ENCODE measurements around the gene GULP1. TPM values are rescaled to one million over a fixed set of nuclear protein-coding genes. Genes with fewer than 3 reads are reported as not detected.

GULP1 gene
- total and polyA plus RNA-seq, 3 donors from 2014 or later: 76.2 to 90.3 (median 78.5) TPM

DNA sequence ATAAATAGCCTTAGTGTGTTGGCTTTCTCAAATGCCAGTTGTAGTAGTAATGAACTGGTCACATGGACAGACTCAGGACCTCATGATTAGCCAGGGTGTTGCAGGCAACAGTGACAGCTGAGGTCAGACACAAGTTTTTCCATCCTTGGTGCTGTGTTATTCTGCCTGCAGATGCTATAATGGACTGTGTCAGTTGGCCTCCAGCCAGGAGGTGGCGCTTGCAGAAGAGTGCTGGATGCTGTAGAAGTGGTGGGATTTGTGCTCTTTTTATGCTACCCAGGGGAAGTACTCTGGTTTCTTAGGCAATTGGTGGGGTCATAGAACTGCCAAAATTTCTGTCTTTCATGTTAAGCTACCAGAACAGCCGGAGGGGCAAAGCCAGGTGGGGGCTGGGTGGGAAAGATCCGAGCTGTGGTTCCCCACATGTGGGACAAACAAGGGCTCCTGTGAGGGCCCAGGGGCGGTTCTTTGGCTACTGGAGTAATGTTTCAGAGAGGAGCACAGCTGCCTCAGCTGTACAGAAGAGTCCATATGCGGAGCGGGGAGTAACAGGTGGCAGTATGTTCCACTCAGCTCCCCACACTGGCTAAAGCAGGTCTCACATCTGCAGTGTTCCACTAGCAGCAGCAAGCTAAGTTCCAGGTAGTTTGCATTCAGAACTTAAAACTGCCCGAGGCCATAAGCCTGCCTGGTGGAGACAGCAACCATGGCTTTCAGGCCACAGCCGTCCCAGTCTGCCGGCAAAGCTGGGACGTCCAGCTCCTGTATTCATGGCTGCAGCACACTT is 104.4 kb downstream of the GULP1 start:
- Histone ChIP-seq H3K27ac (no peak overlapping the region), H3K4me1 (no peaks in the 10 kb centered on the region), H3K9me3 (no peaks in the 10 kb centered on the region), H3K4me3 (no peak overlapping the region), H3K27me3 (no peaks in the 10 kb centered on the region), H3K36me3 (ENCODE audit: low read depth, missing control alignments) (no peaks in the 10 kb centered on the region)
- no peak for DNase-seq
- intact Hi-C loops (cut with DNase I; ENCODE audit: low total_unique reads): no loop called here
- TF ChIP-seq, protein P1, sequence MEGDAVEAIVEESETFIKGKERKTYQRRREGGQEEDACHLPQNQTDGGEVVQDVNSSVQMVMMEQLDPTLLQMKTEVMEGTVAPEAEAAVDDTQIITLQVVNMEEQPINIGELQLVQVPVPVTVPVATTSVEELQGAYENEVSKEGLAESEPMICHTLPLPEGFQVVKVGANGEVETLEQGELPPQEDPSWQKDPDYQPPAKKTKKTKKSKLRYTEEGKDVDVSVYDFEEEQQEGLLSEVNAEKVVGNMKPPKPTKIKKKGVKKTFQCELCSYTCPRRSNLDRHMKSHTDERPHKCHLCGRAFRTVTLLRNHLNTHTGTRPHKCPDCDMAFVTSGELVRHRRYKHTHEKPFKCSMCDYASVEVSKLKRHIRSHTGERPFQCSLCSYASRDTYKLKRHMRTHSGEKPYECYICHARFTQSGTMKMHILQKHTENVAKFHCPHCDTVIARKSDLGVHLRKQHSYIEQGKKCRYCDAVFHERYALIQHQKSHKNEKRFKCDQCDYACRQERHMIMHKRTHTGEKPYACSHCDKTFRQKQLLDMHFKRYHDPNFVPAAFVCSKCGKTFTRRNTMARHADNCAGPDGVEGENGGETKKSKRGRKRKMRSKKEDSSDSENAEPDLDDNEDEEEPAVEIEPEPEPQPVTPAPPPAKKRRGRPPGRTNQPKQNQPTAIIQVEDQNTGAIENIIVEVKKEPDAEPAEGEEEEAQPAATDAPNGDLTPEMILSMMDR (IDR thresholded peaks at IDR 0.05): no peak
- TF ChIP-seq POLR2A (IDR thresholded peaks at IDR 0.05): no peak
- WGBS, 2 donors: 93 to 95% methylated on average over 9 to 10 of the region's 10 CpGs

- WGBS, 2 donors: 93 to 97% methylated on average over 3 of the region's 3 CpGs
- Histone ChIP-seq H3K4me1 (no peaks in the 10 kb centered on the region), H3K27me3 (no peaks in the 10 kb centered on the region), H3K9me3 (no peaks in the 10 kb centered on the region), H3K36me3 (ENCODE audit: low read depth, missing control alignments) (no peaks in the 10 kb centered on the region), H3K4me3 (no peak overlapping the region), H3K27ac (no peak overlapping the region)
- no peak for DNase-seq
- TF ChIP-seq POLR2A (IDR thresholded peaks at IDR 0.05): no peak
- TF ChIP-seq, protein P1 (IDR thresholded peaks at IDR 0.05): no peak
- intact Hi-C loops (cut with DNase I; ENCODE audit: low total_unique reads): no loop called here
Observed at GRCh38 chr2:188399159-188399558, 107.5 kb downstream of the GULP1 start.

DNA sequence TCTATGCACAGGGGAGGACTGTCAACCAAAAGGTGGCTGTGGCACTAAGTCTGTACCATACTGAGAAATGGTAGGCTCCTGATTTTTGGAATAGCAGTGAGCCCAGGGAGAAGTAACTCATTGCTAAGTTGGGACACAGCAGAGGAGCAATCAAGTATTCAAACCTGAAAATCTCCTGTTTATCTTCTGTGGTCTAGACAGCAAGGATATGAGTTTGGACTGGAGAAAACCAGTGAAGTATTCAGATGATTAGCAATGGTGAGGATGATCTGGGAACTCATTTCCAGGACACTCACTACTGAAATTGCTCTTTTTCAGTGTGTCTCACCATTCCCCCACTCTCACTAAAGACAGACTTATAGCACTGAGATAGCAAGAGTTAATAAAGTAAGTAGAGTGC is 112.0 kb downstream of the GULP1 start:
- Histone ChIP-seq H3K27ac (no peak overlapping the region), H3K36me3 (ENCODE audit: low read depth, missing control alignments) (no peaks in the 10 kb centered on the region), H3K9me3 (no peaks in the 10 kb centered on the region), H3K4me1 (no peaks in the 10 kb centered on the region), H3K4me3 (no peak overlapping the region), H3K27me3 (no peaks in the 10 kb centered on the region)
- no peak for DNase-seq
- no peak for TF ChIP-seq POLR2A (IDR thresholded peaks at IDR 0.05)
- TF ChIP-seq, protein P1 (IDR thresholded peaks at IDR 0.05): no peak
- intact Hi-C loops (cut with DNase I; ENCODE audit: low total_unique reads): no loop called here

DNA sequence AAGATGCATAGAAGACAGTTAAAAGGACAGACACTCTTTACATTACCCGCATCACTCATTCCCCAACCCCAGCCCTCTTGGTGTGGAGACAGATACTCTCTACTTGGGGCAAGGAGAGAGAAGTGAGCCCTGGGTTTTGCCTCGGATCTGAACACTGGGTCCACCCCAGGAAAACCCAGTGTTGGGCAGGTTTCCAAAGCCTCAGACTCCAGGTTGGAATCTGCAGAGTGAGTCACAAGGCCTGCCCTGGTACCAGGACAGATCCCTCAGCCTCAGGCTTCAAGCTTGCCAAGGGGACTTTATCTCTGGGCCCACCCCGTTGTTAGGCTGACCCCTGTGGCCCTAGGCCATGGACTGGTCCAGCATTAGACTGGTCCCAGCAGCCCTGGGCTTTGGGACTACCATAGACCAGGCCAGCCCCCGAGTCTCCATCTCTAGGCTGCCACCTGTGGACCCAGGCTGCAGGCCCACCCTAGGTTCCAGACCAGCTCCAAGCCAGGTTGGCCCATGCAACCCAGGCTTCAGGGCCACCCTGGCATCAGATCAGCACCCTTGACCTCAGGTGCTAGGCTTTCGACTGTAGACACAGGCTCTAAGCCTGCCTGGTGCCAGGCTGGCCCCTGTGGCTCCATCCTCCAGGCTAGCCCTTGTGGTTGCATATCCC is 112.8 kb downstream of the GULP1 start:
- Histone ChIP-seq H3K4me3 (no peak overlapping the region), H3K36me3 (ENCODE audit: low read depth, missing control alignments) (no peaks in the 10 kb centered on the region), H3K4me1 (no peaks in the 10 kb centered on the region), H3K27ac (no peak overlapping the region), H3K9me3 (no peaks in the 10 kb centered on the region), H3K27me3 (no peaks in the 10 kb centered on the region)
- 78 to 90% methylated on average over 2 to 5 of the region's 5 CpGs for WGBS, 2 donors
- DNase-seq: no peak
- TF ChIP-seq, protein P1 (IDR thresholded peaks at IDR 0.05): no peak
- no peak for TF ChIP-seq POLR2A (IDR thresholded peaks at IDR 0.05)
- intact Hi-C loops (cut with DNase I; ENCODE audit: low total_unique reads): no loop called here

Data from testis (tissue), 3 donors.